Dedifferentiated amniotic fluid mesenchymal stem cell (primary cell): ENCODE measurements around the gene JUN.

Source experiments
- DNase-seq: peaks from one replicate; pipeline ENCODE4 v3.0.0-alpha.2; 2016; ENCODE audit errors: extremely low spot score

The JUN gene

GRCh38 chr1:58762806-58763205 is 21.0 kb downstream of the JUN start:
- DNase-seq: no peak

GRCh38 chr1:58755468-58755872 is 28.4 kb downstream of the JUN start:
- peak; percentile 87 for DNase-seq

GRCh38 chr1:58754683-58755467 is 29.0 kb downstream of the JUN start:
- no peak for DNase-seq

DNA sequence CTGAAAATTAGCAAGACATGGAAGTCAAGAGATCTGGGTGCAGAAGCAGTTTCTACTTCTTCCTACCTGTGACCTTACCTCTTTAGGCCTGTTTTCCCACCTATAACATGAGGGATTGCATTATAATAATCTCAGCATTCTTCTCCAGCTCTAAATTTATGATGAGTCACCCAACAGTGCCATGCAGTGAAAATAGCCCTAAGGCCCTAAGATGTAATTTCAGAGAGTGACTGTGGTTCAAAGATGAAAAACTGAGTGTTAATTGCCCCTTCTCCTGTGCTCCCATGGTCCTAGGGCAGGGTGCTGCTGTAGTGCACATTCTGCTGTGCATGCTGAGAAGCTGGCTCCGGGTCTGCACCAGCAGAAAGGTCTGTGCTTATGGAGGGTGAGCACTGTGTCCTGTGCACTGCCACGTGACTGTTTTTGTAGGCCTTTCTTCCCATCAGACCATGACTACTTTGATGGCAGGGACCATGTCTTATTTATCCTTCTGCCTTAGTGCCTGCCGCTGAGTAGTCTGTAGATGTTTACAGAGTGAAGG is 29.7 kb downstream of the JUN start:
- DNase-seq: no peak

DNA sequence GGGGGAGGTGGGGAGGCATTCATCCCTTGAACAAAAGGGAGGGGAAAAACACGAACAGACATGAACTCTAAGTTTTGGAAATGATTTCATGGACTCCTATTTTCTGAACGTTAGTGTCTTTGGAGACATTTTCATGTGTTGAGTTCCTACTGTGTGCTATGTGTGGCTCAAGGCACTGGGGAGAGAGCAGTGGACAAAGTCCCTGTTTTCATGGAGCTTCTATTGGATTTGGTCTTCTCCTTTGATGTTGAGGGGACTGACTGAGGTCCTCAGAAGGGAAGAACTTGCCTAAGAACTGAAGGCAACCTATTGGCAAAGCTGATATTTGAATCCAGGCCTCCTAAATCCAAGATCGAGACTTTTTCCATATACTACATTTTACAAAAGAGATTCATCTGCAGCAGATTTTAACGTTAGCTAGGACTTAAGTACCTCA is 30.4 kb downstream of the JUN start:
- DNase-seq: no peak

GRCh38 chr1:58749646-58750045 is 34.2 kb downstream of the JUN start:
- no peak for DNase-seq

GRCh38 chr1:58748666-58749065 is 35.2 kb downstream of the JUN start:
- no peak for DNase-seq

- DNase-seq: no peak
Measured at GRCh38 chr1:58746757-58747156, 37.1 kb downstream of the JUN start.

GRCh38 chr1:58746182-58746581 is 37.7 kb downstream of the JUN start:
- DNase-seq: no peak

- no peak for DNase-seq
Measured at GRCh38 chr1:58745666-58746065, 38.2 kb downstream of the JUN start.

- no peak for DNase-seq
Measured at GRCh38 chr1:58745117-58745516, 38.7 kb downstream of the JUN start.

DNA sequence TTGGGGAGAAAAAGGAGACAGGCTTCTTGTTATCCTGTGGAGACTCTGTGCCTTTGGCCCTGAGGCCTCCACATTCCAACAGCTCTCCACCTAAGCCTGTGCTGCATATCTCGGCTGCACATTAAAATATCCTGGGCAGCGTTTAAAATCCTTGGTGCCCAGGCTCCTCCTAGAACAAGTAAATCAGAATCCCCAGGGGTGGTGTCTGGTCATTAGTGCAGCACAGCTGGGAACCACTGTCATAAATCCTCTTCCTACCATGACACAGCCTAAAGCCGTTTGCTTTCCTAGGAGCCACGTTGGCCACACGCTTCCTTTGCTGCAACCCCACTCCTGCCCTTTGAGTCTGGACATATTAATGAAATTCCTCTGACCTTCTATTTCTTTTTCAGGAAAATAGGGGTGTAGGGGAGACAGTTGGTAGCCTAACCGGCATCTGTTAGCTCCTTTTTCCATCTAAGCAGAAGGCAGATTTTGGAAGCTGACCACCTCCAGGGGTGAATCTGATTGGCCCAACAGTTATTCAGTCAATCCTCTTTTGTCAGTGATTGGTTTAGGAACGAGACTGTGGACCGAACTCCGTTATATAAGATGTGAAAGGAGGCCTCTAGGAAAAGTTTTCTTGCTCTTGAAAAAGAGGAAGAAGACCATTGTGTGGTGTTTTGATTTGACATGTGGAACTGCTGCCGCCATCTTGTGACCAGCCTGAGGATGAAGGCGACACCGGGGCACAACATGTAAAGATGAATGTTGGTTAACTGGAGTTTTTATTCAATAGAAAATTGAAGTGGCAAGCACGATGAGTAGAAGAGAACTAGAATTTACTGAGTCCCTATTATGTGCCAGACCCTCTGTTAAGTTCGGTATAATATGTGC is 41.9 kb downstream of the JUN start:
- DNase-seq: no peak

GRCh38 chr1:58739856-58740466 is 43.9 kb downstream of the JUN start:
- peak; percentile 83 for DNase-seq

DNA sequence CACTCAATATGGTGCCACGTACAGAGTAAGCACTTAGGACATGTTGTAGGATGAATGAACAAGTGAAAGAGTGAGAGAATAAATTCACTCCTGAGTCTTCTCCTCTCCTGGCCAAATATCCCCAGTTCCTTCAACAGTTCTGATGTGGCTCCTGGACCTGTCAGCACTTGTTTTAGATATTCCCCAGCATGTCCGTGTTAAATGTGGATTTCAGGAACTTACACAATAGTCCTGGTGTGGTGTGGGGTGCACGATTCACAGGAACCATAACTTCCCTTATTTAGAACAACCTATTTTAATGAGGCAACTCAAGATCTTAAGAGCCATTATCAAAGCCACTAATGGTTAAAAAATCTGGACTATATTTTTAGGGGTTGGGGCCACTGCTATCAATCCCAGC is 45.0 kb downstream of the JUN start:
- no peak for DNase-seq

- DNase-seq: no peak
Measured at GRCh38 chr1:58735586-58735985, 48.3 kb downstream of the JUN start.

- no peak for DNase-seq
Measured at GRCh38 chr1:58734630-58735029, 49.2 kb downstream of the JUN start.

- DNase-seq: no peak
Measured at GRCh38 chr1:58732087-58732775, 51.6 kb downstream of the JUN start.
